Measurements from ENCODE around the gene BAZ2B.
A peak's percentile ranks its signal among the peaks of the same experiment; 100 is the strongest.

Gene BAZ2B

GRCh38 chr2:159317392-159318088 lies 298.8 kb downstream of the BAZ2B start:
- peak; percentile 20 for DNase-seq (ENCODE audit: low spot score)

GRCh38 chr2:159307942-159308341 lies 308.4 kb downstream of the BAZ2B start:
- DNase-seq (ENCODE audit: low spot score): no peak

- no peak for DNase-seq (ENCODE audit: low spot score)
These were observed 315.8 kb downstream of the BAZ2B start for GRCh38 chr2:159300586-159300985.

- no peak for DNase-seq (ENCODE audit: low spot score)
These were observed 317.4 kb downstream of the BAZ2B start for GRCh38 chr2:159298967-159299366.

- DNase-seq (ENCODE audit: low spot score): no peak
These were observed 319.2 kb downstream of the BAZ2B start for GRCh38 chr2:159297042-159297707.

GRCh38 chr2:159292157-159292556 lies 324.2 kb downstream of the BAZ2B start:
- no peak for DNase-seq (ENCODE audit: low spot score)

GRCh38 chr2:159290289-159290907 lies 325.9 kb downstream of the BAZ2B start:
- DNase-seq (ENCODE audit: low spot score): no peak

GRCh38 chr2:159287733-159288132 lies 328.6 kb downstream of the BAZ2B start:
- no peak for DNase-seq (ENCODE audit: low spot score)

GRCh38 chr2:159286709-159287441 lies 329.5 kb downstream of the BAZ2B start:
- peak; percentile 97 for DNase-seq (ENCODE audit: low spot score)

- peak; percentile 23 for DNase-seq (ENCODE audit: low spot score)
These were observed 330.2 kb downstream of the BAZ2B start, which contains the start of gene WDSUB1 for GRCh38 chr2:159285929-159286708. Gene WDSUB1 (minus strand): TSS chr2:159286703. CDS start chr2:159283069, 3,634 bp downstream.

GRCh38 chr2:159285433-159285832 lies 330.9 kb downstream of the BAZ2B start:
- no peak for DNase-seq (ENCODE audit: low spot score)

- DNase-seq (ENCODE audit: low spot score): no peak
These were observed 332.8 kb downstream of the BAZ2B start for GRCh38 chr2:159283529-159283928.

- DNase-seq (ENCODE audit: low spot score): no peak
These were observed 335.3 kb downstream of the BAZ2B start for GRCh38 chr2:159281002-159281401.

GRCh38 chr2:159279700-159280099 lies 336.6 kb downstream of the BAZ2B start:
- no peak for DNase-seq (ENCODE audit: low spot score)

- no peak for DNase-seq (ENCODE audit: low spot score)
These were observed 341.2 kb downstream of the BAZ2B start for GRCh38 chr2:159275111-159275510.

GRCh38 chr2:159272156-159272555 lies 344.2 kb downstream of the BAZ2B start:
- no peak for DNase-seq (ENCODE audit: low spot score)

- no peak for DNase-seq (ENCODE audit: low spot score)
These were observed 345.5 kb downstream of the BAZ2B start for GRCh38 chr2:159270744-159271379.

Measured in COLO829 (cell line).